ENCODE results near the gene PHOX2A.

PHOX2A gene

DNA sequence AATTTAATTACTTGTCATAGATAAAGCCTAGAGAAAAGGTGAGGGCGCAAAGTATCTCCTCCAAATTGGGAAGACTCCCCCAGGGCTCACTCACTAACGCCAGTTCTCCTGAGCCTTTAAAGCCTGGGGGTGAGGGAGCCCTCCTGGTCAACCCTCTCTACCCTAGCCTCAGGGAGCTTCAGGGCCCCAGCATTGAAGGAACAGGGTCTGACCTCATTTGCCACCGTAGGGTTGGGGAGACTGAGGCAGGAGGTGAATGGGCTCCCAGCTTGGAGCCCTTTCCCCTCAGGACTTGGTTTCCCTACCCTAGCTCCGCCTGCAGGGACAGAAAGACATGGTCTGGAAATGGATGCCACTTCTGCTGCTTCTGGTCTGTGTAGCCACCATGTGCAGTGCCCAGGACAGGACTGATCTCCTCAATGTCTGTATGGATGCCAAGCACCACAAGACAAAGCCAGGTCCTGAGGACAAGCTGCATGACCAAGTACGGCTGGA lies 25.7 kb downstream of the PHOX2A start:
- H2AFZ ChIP-seq (ENCODE audit: low read depth, low read length, severe bottlenecking): no peak overlapping the region
- no peaks in the 10 kb centered on the region; the same call in 1 of the 2 replicates for H3F3A ChIP-seq (ENCODE audit: insufficient read depth)
- H3K9me3 ChIP-seq (ENCODE audit: insufficient read depth, low read length): no peaks in the 10 kb centered on the region
- no peak overlapping the region for H3K9ac ChIP-seq (ENCODE audit: low read length)
- no peaks in the 10 kb centered on the region for H3K9me2 ChIP-seq (replicated peaks; ENCODE audit: insufficient read depth, low read length)
- no peak overlapping the region for H3K4me2 ChIP-seq (ENCODE audit: low read depth, low read length, poor library complexity, severe bottlenecking)
- no peaks in the 10 kb centered on the region for H4K20me1 ChIP-seq (ENCODE audit: low read depth, low read length)
- no peaks in the 10 kb centered on the region for H3K27me3 ChIP-seq (ENCODE audit: low read length)
- no peak overlapping the region for H3K27ac ChIP-seq (ENCODE audit: low read depth, low read length)
- H3K4me3 ChIP-seq (ENCODE audit: insufficient read depth, low read length, poor library complexity, severe bottlenecking): no peak overlapping the region
- TF ChIP-seq EZH2phosphoT487 (conservative IDR thresholded peaks at IDR 0.05; ENCODE audit: low read length): no peak
- no peaks in the 10 kb centered on the region for H3K79me2 ChIP-seq (ENCODE audit: insufficient read depth, low read length)
- no peaks in the 10 kb centered on the region for H3K36me3 ChIP-seq (ENCODE audit: low read length)

DNA sequence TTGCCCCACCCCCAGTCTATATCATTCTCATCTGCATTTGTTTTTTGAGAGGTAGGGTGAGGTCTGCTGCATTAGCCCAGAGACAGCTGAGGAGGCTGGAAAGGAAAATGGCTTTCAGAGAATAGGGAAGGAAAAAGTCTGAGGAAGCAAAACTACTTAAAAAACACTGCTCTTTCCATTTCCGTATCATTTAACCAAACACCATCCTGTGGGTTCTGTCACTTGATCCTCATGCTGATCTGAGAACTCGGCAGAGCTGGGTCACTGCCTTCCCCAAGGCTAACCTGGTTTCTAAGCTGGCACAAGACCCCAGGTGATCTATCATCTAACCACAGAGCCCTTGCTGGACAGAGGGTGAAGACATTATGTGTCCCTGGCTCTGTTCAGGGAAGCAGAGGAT lies 26.1 kb downstream of the PHOX2A start:
- H3K9me3 ChIP-seq (ENCODE audit: insufficient read depth, low read length): no peaks in the 10 kb centered on the region
- H3K9me2 ChIP-seq (replicated peaks; ENCODE audit: insufficient read depth, low read length): no peaks in the 10 kb centered on the region
- no peaks in the 10 kb centered on the region; the same call in 1 of the 2 replicates for H3F3A ChIP-seq (ENCODE audit: insufficient read depth)
- no peak overlapping the region for H3K4me3 ChIP-seq (ENCODE audit: insufficient read depth, low read length, poor library complexity, severe bottlenecking)
- H3K27ac ChIP-seq (ENCODE audit: low read depth, low read length): no peak overlapping the region
- H3K27me3 ChIP-seq (ENCODE audit: low read length): no peaks in the 10 kb centered on the region
- H4K20me1 ChIP-seq (ENCODE audit: low read depth, low read length): no peaks in the 10 kb centered on the region
- no peak overlapping the region for H3K4me2 ChIP-seq (ENCODE audit: low read depth, low read length, poor library complexity, severe bottlenecking)
- H2AFZ ChIP-seq (ENCODE audit: low read depth, low read length, severe bottlenecking): no peak overlapping the region
- H3K9ac ChIP-seq (ENCODE audit: low read length): no peak overlapping the region
- TF ChIP-seq EZH2phosphoT487 (conservative IDR thresholded peaks at IDR 0.05; ENCODE audit: low read length): no peak
- TF ChIP-seq, protein P1, sequence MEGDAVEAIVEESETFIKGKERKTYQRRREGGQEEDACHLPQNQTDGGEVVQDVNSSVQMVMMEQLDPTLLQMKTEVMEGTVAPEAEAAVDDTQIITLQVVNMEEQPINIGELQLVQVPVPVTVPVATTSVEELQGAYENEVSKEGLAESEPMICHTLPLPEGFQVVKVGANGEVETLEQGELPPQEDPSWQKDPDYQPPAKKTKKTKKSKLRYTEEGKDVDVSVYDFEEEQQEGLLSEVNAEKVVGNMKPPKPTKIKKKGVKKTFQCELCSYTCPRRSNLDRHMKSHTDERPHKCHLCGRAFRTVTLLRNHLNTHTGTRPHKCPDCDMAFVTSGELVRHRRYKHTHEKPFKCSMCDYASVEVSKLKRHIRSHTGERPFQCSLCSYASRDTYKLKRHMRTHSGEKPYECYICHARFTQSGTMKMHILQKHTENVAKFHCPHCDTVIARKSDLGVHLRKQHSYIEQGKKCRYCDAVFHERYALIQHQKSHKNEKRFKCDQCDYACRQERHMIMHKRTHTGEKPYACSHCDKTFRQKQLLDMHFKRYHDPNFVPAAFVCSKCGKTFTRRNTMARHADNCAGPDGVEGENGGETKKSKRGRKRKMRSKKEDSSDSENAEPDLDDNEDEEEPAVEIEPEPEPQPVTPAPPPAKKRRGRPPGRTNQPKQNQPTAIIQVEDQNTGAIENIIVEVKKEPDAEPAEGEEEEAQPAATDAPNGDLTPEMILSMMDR (IDR thresholded peaks at IDR 0.05; ENCODE audit: insufficient read depth, low read length, poor library complexity, severe bottlenecking): no peak
- no peaks in the 10 kb centered on the region for H3K36me3 ChIP-seq (ENCODE audit: low read length)
- H3K79me2 ChIP-seq (ENCODE audit: insufficient read depth, low read length): no peaks in the 10 kb centered on the region

DNA sequence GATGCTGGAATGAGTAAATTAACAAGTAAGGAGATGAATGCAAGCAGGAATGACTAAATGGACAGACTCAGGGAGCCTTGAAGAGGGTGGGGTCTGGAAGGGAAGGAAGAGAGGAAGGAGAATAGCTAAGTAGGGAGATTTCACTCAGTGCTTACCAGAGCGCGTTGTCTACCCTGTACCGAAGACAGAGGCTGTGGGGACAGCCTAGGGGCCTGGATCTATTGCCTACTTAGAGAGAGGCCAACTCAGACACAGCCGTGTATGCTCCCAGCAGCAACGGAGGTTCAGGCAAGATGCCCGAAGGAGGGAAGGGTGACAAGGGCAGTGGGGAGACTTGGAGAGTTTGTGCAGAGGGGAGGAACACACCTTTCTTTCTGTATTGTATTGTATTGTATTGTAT lies 27.3 kb downstream of the PHOX2A start, which contains the start of gene FOLR2:
TSS of gene FOLR2 (plus strand) at position 157 of the 400 bp plus-strand sequence. CDS start 1,791 bp downstream, outside the sequence.
- Histone ChIP-seq H2AFZ (ENCODE audit: low read depth, low read length, severe bottlenecking) (no peak within 1 kb of the TSS), H3K36me3 (ENCODE audit: low read length) (no peaks in the 10 kb centered on the region), H3K27me3 (ENCODE audit: low read length) (no peaks in the 10 kb centered on the region), H3K4me3 (ENCODE audit: insufficient read depth, low read length, poor library complexity, severe bottlenecking) (no peak within 1 kb of the TSS), H3K4me2 (ENCODE audit: low read depth, low read length, poor library complexity, severe bottlenecking) (no peak within 1 kb of the TSS), H4K20me1 (ENCODE audit: low read depth, low read length) (no peaks in the 10 kb centered on the region), H3K9me3 (ENCODE audit: insufficient read depth, low read length) (no peaks in the 10 kb centered on the region), H3K79me2 (ENCODE audit: insufficient read depth, low read length) (no peaks in the 10 kb centered on the region), H3K27ac (ENCODE audit: low read depth, low read length) (no peak within 1 kb of the TSS), H3K9me2 (replicated peaks; ENCODE audit: insufficient read depth, low read length) (no peaks in the 10 kb centered on the region), H3K9ac (ENCODE audit: low read length) (no peak within 1 kb of the TSS), H3F3A (ENCODE audit: insufficient read depth) (no peaks in the 10 kb centered on the region)
- TF ChIP-seq, protein P1 (IDR thresholded peaks at IDR 0.05; ENCODE audit: insufficient read depth, low read length, poor library complexity, severe bottlenecking): no peak
- no peak for TF ChIP-seq EZH2phosphoT487 (conservative IDR thresholded peaks at IDR 0.05; ENCODE audit: low read length)

DNA sequence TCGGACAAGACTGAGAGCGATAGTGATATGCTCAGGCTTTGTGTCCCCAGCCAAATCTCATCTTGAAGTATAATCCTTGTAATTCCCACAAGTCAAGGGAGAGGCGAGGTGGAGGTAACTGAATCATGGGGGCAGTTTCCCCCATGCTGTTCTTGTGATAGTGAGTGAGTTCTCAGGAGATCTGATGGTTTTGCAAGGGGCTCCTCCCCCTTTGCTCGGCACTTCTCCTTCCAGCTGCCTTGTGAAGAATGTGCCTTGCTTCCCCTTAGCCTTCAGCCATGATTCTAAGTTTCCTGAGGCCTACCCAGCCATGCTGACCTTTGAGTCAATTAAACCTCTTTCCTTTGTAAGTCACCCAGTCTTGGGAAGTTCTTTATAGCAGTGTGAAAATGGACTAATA lies 34.9 kb downstream of the PHOX2A start:
- Histone ChIP-seq H3K4me2 (ENCODE audit: low read depth, low read length, poor library complexity, severe bottlenecking) (no peak overlapping the region), H3K9me3 (ENCODE audit: insufficient read depth, low read length) (no peaks in the 10 kb centered on the region), H3K36me3 (ENCODE audit: low read length) (no peaks in the 10 kb centered on the region)

More for the DNA sequence above, 34.9 kb downstream of the PHOX2A start:
- no peak overlapping the region for H3K27ac ChIP-seq (ENCODE audit: low read depth, low read length)
- TF ChIP-seq, protein P1 (IDR thresholded peaks at IDR 0.05; ENCODE audit: insufficient read depth, low read length, poor library complexity, severe bottlenecking): no peak
- no peak for TF ChIP-seq EZH2phosphoT487 (conservative IDR thresholded peaks at IDR 0.05; ENCODE audit: low read length)
- H3K9me2 ChIP-seq (replicated peaks; ENCODE audit: insufficient read depth, low read length): no peaks in the 10 kb centered on the region
- no peaks in the 10 kb centered on the region for H3K27me3 ChIP-seq (ENCODE audit: low read length)
- H3K79me2 ChIP-seq (ENCODE audit: insufficient read depth, low read length): no peaks in the 10 kb centered on the region
- H2AFZ ChIP-seq (ENCODE audit: low read depth, low read length, severe bottlenecking): no peak overlapping the region
- no peak overlapping the region for H3K4me3 ChIP-seq (ENCODE audit: insufficient read depth, low read length, poor library complexity, severe bottlenecking)
- no peak overlapping the region for H3K9ac ChIP-seq (ENCODE audit: low read length)
- H4K20me1 ChIP-seq (ENCODE audit: low read depth, low read length): no peaks in the 10 kb centered on the region
- H3F3A ChIP-seq (ENCODE audit: insufficient read depth): no peaks in the 10 kb centered on the region

All from SU-DHL-6 (cell line).